Keratinocyte (primary cell): ENCODE results near the gene DNAH11. TPM values are rescaled to one million over a fixed set of nuclear protein-coding genes. Genes with fewer than 3 reads are reported as not detected.

Source experiments
- DNase-seq: peaks from one replicate; pipeline ENCODE4 v3.0.0-alpha.2; 2011; ENCODE audit warnings: low read depth, missing footprints, low spot score
- FAIRE-seq: peaks from 2 replicates; lab custom pipeline; 2011; peaks lifted over from hg19 to GRCh38; lab: Jason Lieb, UNC
- H2AFZ ChIP-seq: 2 replicates; pipeline ENCODE4 v1.6.0; 2012; ENCODE audit warnings: low read length, control low read depth, inconsistent platforms; ENCODE audit not compliant: control insufficient read depth
- H3K27ac ChIP-seq: 2 replicates; pipeline ENCODE4 v1.5.1; 2011; ENCODE audit warnings: low read length; ENCODE audit not compliant: control insufficient read depth, insufficient read depth
- H3K27me3 ChIP-seq: 3 replicates; pipeline ENCODE4 v1.6.0; 2011; ENCODE audit warnings: low read length; ENCODE audit not compliant: control insufficient read depth, insufficient read depth; ENCODE audit errors: extremely low read depth
- H3K36me3 ChIP-seq, 2 experiments: 2 replicates in 1 of 2; 3 replicates in 1 of 2; pipeline ENCODE4 v1.5.1; 2011; ENCODE audit warnings: low read length in 2 of 2, mild to moderate bottlenecking in 1 of 2; ENCODE audit not compliant: control insufficient read depth in 2 of 2, insufficient read depth in 2 of 2; ENCODE audit errors: extremely low read depth in 1 of 2
- H3K4me1 ChIP-seq: 3 replicates; pipeline ENCODE4 v1.5.1; 2011; ENCODE audit warnings: low read length; ENCODE audit not compliant: control insufficient read depth, insufficient read depth; ENCODE audit errors: extremely low read depth
- H3K4me2 ChIP-seq: 3 replicates; pipeline ENCODE4 v1.6.0; 2011; ENCODE audit warnings: low read depth, low read length; ENCODE audit not compliant: control insufficient read depth, insufficient read depth; ENCODE audit errors: extremely low read depth
- H3K4me3 ChIP-seq, 3 experiments: fragments of 200-600 bp in 1 of 3; sonication (generic) in 1 of 3; 2 replicates in 2 of 3; 3 replicates in 1 of 3; pipeline ENCODE4 v1.5.1; 2011 to 2016; ENCODE audit warnings: low read length in 3 of 3, mild to moderate bottlenecking in 3 of 3, control low read depth in 2 of 3, inconsistent platforms in 1 of 3, low read depth in 1 of 3, mixed read lengths in 1 of 3, mixed run types in 1 of 3, moderate library complexity in 1 of 3; ENCODE audit not compliant: control insufficient read depth in 2 of 3, insufficient read depth in 2 of 3; ENCODE audit errors: extremely low read depth in 1 of 3
- H3K79me2 ChIP-seq: 2 replicates; pipeline ENCODE4 v1.6.0; 2012; ENCODE audit warnings: low read length; ENCODE audit not compliant: control insufficient read depth, insufficient read depth
- H3K9ac ChIP-seq: 3 replicates; pipeline ENCODE4 v1.6.0; 2011; ENCODE audit warnings: low read length; ENCODE audit not compliant: control insufficient read depth, insufficient read depth; ENCODE audit errors: extremely low read depth
- H3K9me1 ChIP-seq: 3 replicates; pipeline ENCODE4 v1.6.0; 2011; ENCODE audit warnings: low read length; ENCODE audit not compliant: control insufficient read depth, insufficient read depth; ENCODE audit errors: extremely low read depth
- H3K9me3 ChIP-seq: 2 replicates; pipeline ENCODE4 v1.5.1; 2012; ENCODE audit warnings: low read depth, low read length; ENCODE audit not compliant: control insufficient read depth
- H4K20me1 ChIP-seq: 3 replicates; pipeline ENCODE4 v1.6.0; 2011; ENCODE audit warnings: low read length; ENCODE audit not compliant: control insufficient read depth, insufficient read depth; ENCODE audit errors: extremely low read depth
- CTCF ChIP-seq, 3 experiments: IDR thresholded peaks in 1 of 3; conservative IDR thresholded peaks in 1 of 3; optimal IDR thresholded peaks in 1 of 3; 2 replicates in 2 of 3; 3 replicates in 1 of 3; pipeline versions ENCODE3 to v1.5.1; 2011; ENCODE audit warnings: low read length in 3 of 3, mild to moderate bottlenecking in 3 of 3, moderate library complexity in 2 of 3, control low read depth in 1 of 3, inconsistent platforms in 1 of 3; ENCODE audit not compliant: insufficient read depth in 2 of 3; ENCODE audit errors: extremely low read depth in 1 of 3
- EZH2 ChIP-seq: IDR thresholded peaks from one replicate; pipeline ENCODE4 v1.6.1; 2012; ENCODE audit warnings: inconsistent platforms, mild to moderate bottlenecking, low read length, moderate library complexity
- dilution Hi-C: fragments of 300-500 bp; cut with MboI; formaldehyde crosslinking; loops from one replicate; pipeline ENCODE4 v1.7.0; 2020; ENCODE audit warnings: low sequenced_read_pairs; ENCODE audit not compliant: extremely low pct_ligation_motif_present
- polyA plus RNA-seq, 5 experiments: library from polyadenylated mRNA; depleted of rRNA in 3 of 5; stranded (reverse) in 3 of 5; stranded (forward) in 1 of 5; unstranded in 1 of 5; fragments of >200 nt; gene quantifications; 1 replicate in 1 of 5; 2 replicates in 3 of 5; 3 replicates in 1 of 5; pipeline versions ENCODE4 v1.2.1 to v1.2.3, GENCODE V29; 2011 to 2012; ENCODE audit warnings: missing spikeins in 2 of 5, low read depth in 1 of 5, low replicate concordance in 1 of 5

The DNAH11 gene
- polyA plus RNA-seq, 1 donor (not counting 4 experiments of a cell fraction or from before 2014, with no cell fraction given): 0.21 TPM

- H3K9me1 ChIP-seq: peaks cover 2% of the 10 kb centered on the region
- H3K4me1 ChIP-seq: peaks cover 40% of the 10 kb centered on the region
- TF ChIP-seq EZH2 (no peak), CTCF (optimal IDR thresholded peaks at IDR 0.05 in 1 of 3, IDR thresholded peaks at IDR 0.05 in 1 of 3, conservative IDR thresholded peaks at IDR 0.05 in 1 of 3; ENCODE audit: extremely low read depth in 1 of 3, insufficient read depth in 2 of 3, low read length in 3 of 3) (peak in 2 of 3 experiments; percentile 8 to 21)
- FAIRE-seq: no peak
- dilution Hi-C loops: no loop called here
- H2AFZ ChIP-seq: peak overlapping the region; percentile 92
- H3K9ac ChIP-seq: peak overlapping the region; percentile 90
- peaks cover 18% of the 10 kb centered on the region for H3K79me2 ChIP-seq
- H3K4me2 ChIP-seq: peak overlapping the region; percentile 98
- no peak for DNase-seq
- H4K20me1 ChIP-seq: no peaks in the 10 kb centered on the region
- no peaks in the 10 kb centered on the region for H3K9me3 ChIP-seq
- peak overlapping the region; percentile 94 for H3K27ac ChIP-seq
- no peaks in the 10 kb centered on the region for H3K27me3 ChIP-seq
- H3K4me3 ChIP-seq: peak overlapping the region; percentile 71 to 96 (median 88)
- H3K36me3 ChIP-seq: peaks cover 0 to 4% of the 10 kb centered on the region in 2 experiments
Measured at GRCh38 chr7:21944616-21945453, 402.0 kb downstream of the DNAH11 start.

GRCh38 chr7:21945454-21946221 lies 402.8 kb downstream of the DNAH11 start, which contains the start of gene CDCA7L:
Gene CDCA7L, minus strand, starts transcription at chr7:21945899. Its CDS starts 95 bp downstream, at chr7:21945804.
- no peaks in the 10 kb centered on the region for H4K20me1 ChIP-seq
- peaks cover 37% of the 10 kb centered on the region for H3K4me1 ChIP-seq
- peaks cover under 1% of the 10 kb centered on the region for H3K9me1 ChIP-seq
- H3K9ac ChIP-seq: peak within 1 kb of the TSS; percentile 90
- H3K79me2 ChIP-seq: peaks cover 11% of the 10 kb centered on the region
- no peaks in the 10 kb centered on the region for H3K36me3 ChIP-seq
- no peak for FAIRE-seq
- dilution Hi-C loops: no loop called here
- peak within 1 kb of the TSS; percentile 98 for H3K4me2 ChIP-seq
- no peak for TF ChIP-seq EZH2
- TF ChIP-seq CTCF (optimal IDR thresholded peaks at IDR 0.05 in 1 of 3, IDR thresholded peaks at IDR 0.05 in 1 of 3, conservative IDR thresholded peaks at IDR 0.05 in 1 of 3; ENCODE audit: extremely low read depth in 1 of 3, insufficient read depth in 2 of 3, low read length in 3 of 3): peak in 1 of 3 experiments; percentile 16
- H3K4me3 ChIP-seq: peak within 1 kb of the TSS; percentile 71 to 96 (median 88)
- H3K27me3 ChIP-seq: no peaks in the 10 kb centered on the region
- H2AFZ ChIP-seq: peak within 1 kb of the TSS; percentile 92
- no peaks in the 10 kb centered on the region for H3K9me3 ChIP-seq
- DNase-seq: no peak
- H3K27ac ChIP-seq: peak within 1 kb of the TSS; percentile 94
